OCI-LY3 (cell line): ENCODE results near the gene WDR19.

Experiments used
- H2AFZ ChIP-seq: fragments of 200-600, 300-600 bp; shearing (Covaris generic); 2 replicates; pipeline ENCODE4 v1.6.0; 2014; ENCODE audit warnings: antibody characterized with exemption, low read depth, low read length
- H3K27ac ChIP-seq: fragments of 200-600, 300-600 bp; sonication (generic); 2 replicates; pipeline ENCODE4 v1.5.1; 2014; ENCODE audit warnings: mild to moderate bottlenecking, low read length, moderate library complexity, mixed read lengths
- H3K27me3 ChIP-seq: fragments of 200-600, 300-600 bp; sonication (generic); 2 replicates; pipeline ENCODE4 v1.6.1; 2014; ENCODE audit warnings: low read depth, low read length, mixed read lengths
- H3K36me3 ChIP-seq: fragments of 200-600, 300-600 bp; sonication (generic); replicated peaks from 2 replicates; pipeline ENCODE3; 2014; ENCODE audit warnings: low read depth, low read length, mixed read lengths
- H3K4me1 ChIP-seq: fragments of 300-600, 200-600 bp; sonication (generic); 2 replicates; pipeline ENCODE4 v1.6.1; 2014; ENCODE audit warnings: low read length, mixed read lengths
- H3K4me2 ChIP-seq: fragments of 200-600, 300-600 bp; sonication (generic); 2 replicates; pipeline ENCODE4 v1.6.1; 2014; ENCODE audit warnings: low read length, mixed read lengths
- H3K4me3 ChIP-seq: fragments of 300-600, 200-600 bp; sonication (generic); 2 replicates; pipeline ENCODE4 v1.5.1; 2014; ENCODE audit warnings: antibody characterized with exemption, mild to moderate bottlenecking, low read length, moderate library complexity
- H3K79me2 ChIP-seq: fragments of 300-600, 200-600 bp; shearing (Covaris generic); 2 replicates; pipeline ENCODE4 v1.6.1; 2014; ENCODE audit warnings: mild to moderate bottlenecking, low read length, mixed read lengths
- H3K9ac ChIP-seq: fragments of 300-600, 200-600 bp; shearing (Covaris generic); 2 replicates; pipeline ENCODE4 v1.6.0; 2014; ENCODE audit warnings: mild to moderate bottlenecking, low read length, moderate library complexity
- H3K9me3 ChIP-seq: fragments of 200-600, 300-600 bp; shearing (Covaris generic); 2 replicates; pipeline ENCODE4 v1.6.1; 2014; ENCODE audit warnings: low read length, mixed read lengths; ENCODE audit not compliant: insufficient read depth
- H4K20me1 ChIP-seq: fragments of 200-600, 300-600 bp; sonication (generic); 2 replicates; pipeline ENCODE4 v1.6.1; 2016; ENCODE audit warnings: low read length, mixed read lengths; ENCODE audit not compliant: insufficient read depth
- EZH2phosphoT487 ChIP-seq: fragments of 200-600 bp; shearing (Covaris generic); IDR thresholded peaks from 2 replicates; pipeline ENCODE4 v1.6.1; 2018; ENCODE audit warnings: antibody characterized with exemption, mixed run types, low read depth
- TF ChIP-seq, protein P1 (sequence below): fragments of 200-600, 300-600 bp; sonication (generic); IDR thresholded peaks from 2 replicates; pipeline ENCODE4 v1.5.1; 2014; ENCODE audit warnings: antibody characterized with exemption, low read length, low read depth

Gene WDR19

DNA sequence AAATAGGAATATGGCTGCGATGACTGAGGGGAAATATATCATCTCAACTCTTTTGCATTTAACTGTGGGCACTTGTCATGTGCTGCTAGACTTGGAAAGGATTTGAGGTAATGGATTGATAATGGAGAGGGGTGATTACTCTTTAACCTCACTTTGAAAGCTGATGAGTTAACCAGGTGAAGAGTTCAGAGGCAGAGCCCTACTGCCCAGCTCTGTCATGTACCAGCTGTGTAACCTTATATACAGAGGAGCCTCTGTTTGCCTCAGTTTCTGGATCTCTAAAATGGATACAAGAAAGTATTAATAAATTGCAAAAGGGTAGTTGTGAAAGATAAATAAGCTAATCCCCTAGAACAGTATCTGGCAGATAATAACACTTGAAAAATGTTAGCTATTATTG lies 51.5 kb downstream of the WDR19 start:
- Histone ChIP-seq H3K27ac (no peak overlapping the region), H3K4me2 (no peak overlapping the region), H3K9me3 (no peaks in the 10 kb centered on the region), H3K4me3 (no peak overlapping the region), H3K4me1 (no peaks in the 10 kb centered on the region), H3K79me2 (no peaks in the 10 kb centered on the region), H3K9ac (no peak overlapping the region), H3K27me3 (no peaks in the 10 kb centered on the region), H3K36me3 (no peaks in the 10 kb centered on the region), H4K20me1 (no peaks in the 10 kb centered on the region), H2AFZ (no peak overlapping the region)
- TF ChIP-seq, protein P1, sequence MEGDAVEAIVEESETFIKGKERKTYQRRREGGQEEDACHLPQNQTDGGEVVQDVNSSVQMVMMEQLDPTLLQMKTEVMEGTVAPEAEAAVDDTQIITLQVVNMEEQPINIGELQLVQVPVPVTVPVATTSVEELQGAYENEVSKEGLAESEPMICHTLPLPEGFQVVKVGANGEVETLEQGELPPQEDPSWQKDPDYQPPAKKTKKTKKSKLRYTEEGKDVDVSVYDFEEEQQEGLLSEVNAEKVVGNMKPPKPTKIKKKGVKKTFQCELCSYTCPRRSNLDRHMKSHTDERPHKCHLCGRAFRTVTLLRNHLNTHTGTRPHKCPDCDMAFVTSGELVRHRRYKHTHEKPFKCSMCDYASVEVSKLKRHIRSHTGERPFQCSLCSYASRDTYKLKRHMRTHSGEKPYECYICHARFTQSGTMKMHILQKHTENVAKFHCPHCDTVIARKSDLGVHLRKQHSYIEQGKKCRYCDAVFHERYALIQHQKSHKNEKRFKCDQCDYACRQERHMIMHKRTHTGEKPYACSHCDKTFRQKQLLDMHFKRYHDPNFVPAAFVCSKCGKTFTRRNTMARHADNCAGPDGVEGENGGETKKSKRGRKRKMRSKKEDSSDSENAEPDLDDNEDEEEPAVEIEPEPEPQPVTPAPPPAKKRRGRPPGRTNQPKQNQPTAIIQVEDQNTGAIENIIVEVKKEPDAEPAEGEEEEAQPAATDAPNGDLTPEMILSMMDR, result no peak
- TF ChIP-seq EZH2phosphoT487, result no peak

GRCh38 chr4:39235021-39235420 lies 52.7 kb downstream of the WDR19 start:
- Histone ChIP-seq H3K27me3 (no peaks in the 10 kb centered on the region), H3K27ac (no peak overlapping the region), H2AFZ (no peak overlapping the region), H3K4me1 (no peaks in the 10 kb centered on the region), H3K36me3 (no peaks in the 10 kb centered on the region), H4K20me1 (no peaks in the 10 kb centered on the region), H3K4me3 (no peak overlapping the region), H3K4me2 (no peak overlapping the region), H3K9ac (no peak overlapping the region), H3K79me2 (no peaks in the 10 kb centered on the region), H3K9me3 (no peaks in the 10 kb centered on the region)
- no peak for TF ChIP-seq EZH2phosphoT487
- TF ChIP-seq, protein P1, result no peak

DNA sequence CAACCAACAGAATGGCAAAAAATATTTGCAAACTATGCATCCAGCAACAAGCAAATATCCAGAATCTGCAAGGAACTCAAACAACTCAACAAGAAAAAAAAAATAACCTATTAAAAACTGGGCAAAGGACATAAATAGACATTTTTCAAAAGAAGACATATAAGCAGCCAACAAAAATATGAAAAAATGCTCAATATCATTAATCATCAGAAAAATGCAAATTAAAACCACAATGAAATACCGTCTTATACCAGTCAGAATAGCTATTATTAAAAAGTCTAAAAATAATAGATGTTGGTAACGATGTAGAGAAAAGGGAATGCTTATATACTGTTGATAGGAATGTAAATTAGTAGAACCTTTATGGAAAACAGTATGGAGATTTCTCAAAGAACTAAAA lies 53.4 kb downstream of the WDR19 start:
- Histone ChIP-seq H4K20me1 (no peaks in the 10 kb centered on the region), H3K4me1 (no peaks in the 10 kb centered on the region), H3K4me3 (no peak overlapping the region), H3K36me3 (no peaks in the 10 kb centered on the region), H3K27ac (no peak overlapping the region), H3K27me3 (no peaks in the 10 kb centered on the region), H2AFZ (no peak overlapping the region), H3K9me3 (no peaks in the 10 kb centered on the region), H3K4me2 (no peak overlapping the region), H3K9ac (no peak overlapping the region), H3K79me2 (no peaks in the 10 kb centered on the region)
- TF ChIP-seq, protein P1, result no peak
- no peak for TF ChIP-seq EZH2phosphoT487

- no peaks in the 10 kb centered on the region for H3K9me3 ChIP-seq
- no peaks in the 10 kb centered on the region for H3K4me1 ChIP-seq
- no peak overlapping the region for H3K9ac ChIP-seq
- no peak overlapping the region for H2AFZ ChIP-seq
- H3K79me2 ChIP-seq, result no peaks in the 10 kb centered on the region
- H3K4me3 ChIP-seq, result no peak overlapping the region
- no peak overlapping the region for H3K4me2 ChIP-seq
- no peak overlapping the region for H3K27ac ChIP-seq
- no peaks in the 10 kb centered on the region for H3K27me3 ChIP-seq
- H4K20me1 ChIP-seq, result no peaks in the 10 kb centered on the region
- H3K36me3 ChIP-seq, result no peaks in the 10 kb centered on the region
- TF ChIP-seq EZH2phosphoT487, result no peak
- TF ChIP-seq, protein P1, result no peak
Measured at GRCh38 chr4:39237179-39237578, 54.9 kb downstream of the WDR19 start.
